Osteoblast (primary cell): ENCODE data around the gene ZNF57. TPM values are rescaled to one million over a fixed set of nuclear protein-coding genes. Genes with fewer than 3 reads are reported as not detected.

Source experiments
- DNase-seq: peaks from one replicate; pipeline ENCODE4 v3.0.0; 2011; ENCODE audit warnings: low spot score, mixed read lengths; ENCODE audit not compliant: insufficient read length; ENCODE audit errors: missing footprints
- H2AFZ ChIP-seq: 2 replicates; pipeline ENCODE4 v1.6.0; 2011; ENCODE audit warnings: mild to moderate bottlenecking, low read length
- H3K27ac ChIP-seq: 2 replicates; pipeline ENCODE4 v1.5.1; 2011; ENCODE audit warnings: mild to moderate bottlenecking, low read depth, low read length, moderate library complexity
- H3K27me3 ChIP-seq: 2 replicates; pipeline ENCODE4 v1.6.0; 2012; ENCODE audit warnings: mild to moderate bottlenecking, control low read depth, inconsistent platforms, low read length, moderate library complexity; ENCODE audit not compliant: insufficient read depth
- H3K36me3 ChIP-seq: 2 replicates; pipeline ENCODE4 v1.5.1; 2011; ENCODE audit warnings: mild to moderate bottlenecking, low read length, control low read depth, moderate library complexity; ENCODE audit not compliant: insufficient read depth
- H3K4me1 ChIP-seq: 2 replicates; pipeline ENCODE4 v1.5.1; 2011; ENCODE audit warnings: mild to moderate bottlenecking, low read length, control low read depth, moderate library complexity; ENCODE audit not compliant: insufficient read depth
- H3K4me2 ChIP-seq: 2 replicates; pipeline ENCODE4 v1.6.0; 2011; ENCODE audit warnings: mild to moderate bottlenecking, low read length; ENCODE audit not compliant: insufficient read depth
- H3K4me3 ChIP-seq: fragments of 200-600 bp; sonication (generic); 3 replicates; pipeline ENCODE4 v1.5.1; 2012; ENCODE audit warnings: mild to moderate bottlenecking, low read length, inconsistent platforms; ENCODE audit not compliant: insufficient read depth
- H3K79me2 ChIP-seq: 2 replicates; pipeline ENCODE4 v1.6.0; 2012; ENCODE audit warnings: mild to moderate bottlenecking, low read length, control low read depth, inconsistent platforms; ENCODE audit not compliant: insufficient read depth
- H3K9me3 ChIP-seq: 2 replicates; pipeline ENCODE4 v1.5.1; 2011; ENCODE audit warnings: low read depth, low read length, control low read depth
- H4K20me1 ChIP-seq: 2 replicates; pipeline ENCODE4 v1.6.0; 2012; ENCODE audit warnings: mild to moderate bottlenecking, low read length, control low read depth; ENCODE audit not compliant: insufficient read depth
- total RNA-seq: library from RNA; depleted of rRNA; stranded (reverse); fragments of >200 nt; gene quantifications from 2 replicates; pipeline ENCODE4 v1.2.3, GENCODE V29; 2012
- TF ChIP-seq, protein P1 (sequence below): IDR thresholded peaks from 2 replicates; pipeline ENCODE4 v1.5.1; 2011; ENCODE audit warnings: mild to moderate bottlenecking, low read depth, low read length, moderate library complexity; ENCODE audit errors: extremely low read depth

Gene ZNF57
- total RNA-seq, 1 donor = 5.4 TPM

DNA sequence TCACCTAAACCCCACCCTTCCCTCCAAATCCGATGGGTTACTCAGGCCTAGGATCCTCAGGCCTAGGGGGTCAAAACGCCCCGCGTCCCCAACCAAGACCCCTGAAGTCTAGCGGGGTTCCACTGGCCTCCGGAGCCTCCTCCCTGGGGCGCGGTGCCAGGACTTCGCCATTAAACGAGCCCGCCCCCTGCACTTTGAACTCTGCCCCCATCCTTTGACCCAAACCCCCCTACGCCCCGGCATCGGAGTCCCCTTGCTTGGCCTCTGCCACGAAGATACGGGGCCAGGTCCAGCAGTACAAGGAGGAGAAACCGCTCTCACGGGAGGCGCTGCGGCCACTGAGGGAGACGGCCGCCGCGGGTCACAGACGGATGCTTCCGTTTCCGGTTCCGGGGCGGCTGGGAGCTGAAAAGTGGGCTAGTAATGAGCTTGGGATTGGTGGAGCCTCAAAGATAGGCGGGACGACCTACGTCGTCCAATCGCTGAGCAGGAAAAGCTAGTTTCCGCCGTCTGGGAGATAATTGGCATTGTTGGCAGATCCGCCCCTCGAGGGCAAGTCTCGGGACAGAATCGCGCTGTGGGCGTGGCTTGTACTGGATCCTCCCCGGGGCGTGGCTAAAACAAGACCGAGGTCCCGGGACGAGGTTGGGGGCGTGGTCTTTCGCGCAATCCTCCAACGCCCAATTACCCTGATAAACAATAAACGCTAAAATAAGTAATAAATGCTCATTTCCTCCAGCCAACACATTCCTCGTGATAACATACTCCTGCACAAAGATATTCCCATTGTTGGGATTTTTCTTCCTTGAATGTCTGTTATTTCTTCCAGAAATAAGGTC, 49.8 kb downstream of the ZNF57 start:
- Histone ChIP-seq H3K4me2 (peak overlapping the region; percentile 94), H3K9me3 (no peaks in the 10 kb centered on the region), H3K4me1 (peaks cover 12% of the 10 kb centered on the region), H4K20me1 (no peaks in the 10 kb centered on the region), H3K36me3 (no peaks in the 10 kb centered on the region), H3K27ac (peak overlapping the region; percentile 75), H2AFZ (peak overlapping the region; percentile 71), H3K4me3 (peak overlapping the region; percentile 90), H3K27me3 (no peaks in the 10 kb centered on the region), H3K79me2 (peaks cover 14% of the 10 kb centered on the region)
- DNase-seq = peak; percentile 99
- TF ChIP-seq, protein P1, sequence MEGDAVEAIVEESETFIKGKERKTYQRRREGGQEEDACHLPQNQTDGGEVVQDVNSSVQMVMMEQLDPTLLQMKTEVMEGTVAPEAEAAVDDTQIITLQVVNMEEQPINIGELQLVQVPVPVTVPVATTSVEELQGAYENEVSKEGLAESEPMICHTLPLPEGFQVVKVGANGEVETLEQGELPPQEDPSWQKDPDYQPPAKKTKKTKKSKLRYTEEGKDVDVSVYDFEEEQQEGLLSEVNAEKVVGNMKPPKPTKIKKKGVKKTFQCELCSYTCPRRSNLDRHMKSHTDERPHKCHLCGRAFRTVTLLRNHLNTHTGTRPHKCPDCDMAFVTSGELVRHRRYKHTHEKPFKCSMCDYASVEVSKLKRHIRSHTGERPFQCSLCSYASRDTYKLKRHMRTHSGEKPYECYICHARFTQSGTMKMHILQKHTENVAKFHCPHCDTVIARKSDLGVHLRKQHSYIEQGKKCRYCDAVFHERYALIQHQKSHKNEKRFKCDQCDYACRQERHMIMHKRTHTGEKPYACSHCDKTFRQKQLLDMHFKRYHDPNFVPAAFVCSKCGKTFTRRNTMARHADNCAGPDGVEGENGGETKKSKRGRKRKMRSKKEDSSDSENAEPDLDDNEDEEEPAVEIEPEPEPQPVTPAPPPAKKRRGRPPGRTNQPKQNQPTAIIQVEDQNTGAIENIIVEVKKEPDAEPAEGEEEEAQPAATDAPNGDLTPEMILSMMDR = no peak

DNA sequence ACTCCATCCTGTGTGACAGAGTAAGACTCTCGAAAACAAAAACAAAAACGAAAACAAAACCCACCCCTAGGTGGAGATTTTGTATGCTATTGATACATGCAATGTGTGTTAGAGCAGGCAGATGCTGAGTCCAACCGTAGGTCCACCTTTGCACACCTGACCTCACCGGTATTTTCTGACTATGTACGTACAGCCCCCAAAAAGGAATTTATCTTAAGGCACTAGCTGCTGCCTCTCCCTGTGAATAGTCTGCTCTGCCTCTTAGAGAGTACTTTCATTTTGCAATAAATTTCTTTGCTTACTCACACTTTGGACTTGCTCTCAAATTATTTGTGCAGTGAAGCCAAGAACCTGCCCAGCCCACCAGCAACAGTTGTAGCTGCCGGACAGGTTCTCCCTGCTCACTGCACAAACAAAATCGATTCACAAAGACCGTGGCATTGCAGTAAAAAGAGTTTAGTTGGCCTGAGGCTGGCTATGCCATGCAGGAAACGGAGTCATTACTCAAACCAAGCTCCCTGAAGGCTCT, 52.3 kb downstream of the ZNF57 start:
- Histone ChIP-seq H3K4me3 (peak overlapping the region; percentile 61), H4K20me1 (no peaks in the 10 kb centered on the region), H3K9me3 (no peaks in the 10 kb centered on the region), H3K36me3 (no peaks in the 10 kb centered on the region), H3K79me2 (peaks cover 14% of the 10 kb centered on the region), H3K4me2 (peak overlapping the region; percentile 85), H3K4me1 (peaks cover 12% of the 10 kb centered on the region), H3K27me3 (no peaks in the 10 kb centered on the region), H3K27ac (no peak overlapping the region), H2AFZ (peak overlapping the region; percentile 78)
- TF ChIP-seq, protein P1 = no peak
- DNase-seq = peak; percentile 44

DNA sequence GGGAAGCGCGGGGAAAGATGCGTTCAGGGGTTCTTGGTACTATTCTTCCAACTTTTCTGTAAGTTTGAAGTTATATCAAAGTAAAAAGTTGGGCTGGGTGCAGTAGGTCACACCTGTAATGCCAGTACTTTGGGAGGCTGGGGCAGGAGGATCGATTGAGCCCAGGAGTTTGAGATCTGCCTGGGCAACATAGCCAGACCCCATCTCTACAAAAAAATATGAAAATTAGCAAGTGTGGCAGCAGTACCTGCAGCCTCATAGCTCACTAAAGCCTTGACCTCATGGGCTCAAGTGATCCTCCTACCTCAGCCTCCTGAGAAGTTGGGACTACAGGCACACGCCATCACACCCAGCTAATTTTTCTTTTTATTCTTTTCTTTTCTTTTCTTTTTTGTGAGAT, 56.4 kb downstream of the ZNF57 start:
- no peaks in the 10 kb centered on the region for H3K79me2 ChIP-seq
- H3K27me3 ChIP-seq = no peaks in the 10 kb centered on the region
- H3K27ac ChIP-seq = no peak overlapping the region
- no peaks in the 10 kb centered on the region for H4K20me1 ChIP-seq
- H3K4me2 ChIP-seq = no peak overlapping the region
- H3K9me3 ChIP-seq = no peaks in the 10 kb centered on the region
- DNase-seq = no peak
- peaks cover 5% of the 10 kb centered on the region for H3K4me1 ChIP-seq
- TF ChIP-seq, protein P1 = no peak
- no peaks in the 10 kb centered on the region for H3K36me3 ChIP-seq
- H3K4me3 ChIP-seq = no peak overlapping the region
- no peak overlapping the region for H2AFZ ChIP-seq

DNA sequence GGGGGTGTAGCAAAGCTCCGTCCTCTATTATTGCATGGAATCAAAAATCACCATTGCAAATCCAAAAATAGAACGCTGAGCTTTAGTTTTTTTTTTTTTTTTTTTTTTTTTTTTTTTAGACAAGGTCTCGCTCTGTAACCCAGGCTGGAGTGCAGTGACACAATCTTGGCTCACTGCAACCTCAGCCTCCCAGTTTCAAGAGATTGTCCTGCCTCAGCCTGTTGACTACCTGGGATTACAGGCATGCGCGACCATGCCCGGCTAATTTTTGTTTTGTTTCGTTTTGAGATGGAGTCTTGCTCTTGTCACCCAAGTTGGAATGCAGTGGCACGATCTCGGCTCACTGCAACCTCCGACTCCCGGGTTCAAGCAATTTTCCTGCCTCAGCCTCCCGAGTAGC, 59.4 kb downstream of the ZNF57 start:
- Histone ChIP-seq H3K4me2 (no peak overlapping the region), H3K27ac (no peak overlapping the region), H3K4me3 (no peak overlapping the region), H2AFZ (no peak overlapping the region), H3K36me3 (no peaks in the 10 kb centered on the region), H3K79me2 (no peaks in the 10 kb centered on the region), H3K4me1 (no peaks in the 10 kb centered on the region), H4K20me1 (no peaks in the 10 kb centered on the region), H3K9me3 (no peaks in the 10 kb centered on the region), H3K27me3 (no peaks in the 10 kb centered on the region)
- TF ChIP-seq, protein P1 = no peak
- DNase-seq = no peak
